ENCODE measurements around the gene AOC1.

AOC1 gene

GRCh38 chr7:150823043-150823442 lies 29.3 kb upstream of the AOC1 start:
- Mint-ChIP-seq H3K4me3 (no peak overlapping the region), H3K27ac (no peak overlapping the region), H3K9me3 (no peaks in the 10 kb centered on the region), H3K27me3 (ENCODE audit: low read depth) (no peaks in the 10 kb centered on the region), H3K4me1 (no peaks in the 10 kb centered on the region), H3K36me3 (ENCODE audit: low read depth) (no peaks in the 10 kb centered on the region)
- TF ChIP-seq CTCF (IDR thresholded peaks at IDR 0.05; ENCODE audit: unreplicated experiment in 3 of 3), result no peak

- Mint-ChIP-seq H3K4me1 (no peaks in the 10 kb centered on the region), H3K27ac (no peak overlapping the region), H3K9me3 (no peaks in the 10 kb centered on the region), H3K27me3 (ENCODE audit: low read depth) (no peaks in the 10 kb centered on the region), H3K36me3 (ENCODE audit: low read depth) (no peaks in the 10 kb centered on the region), H3K4me3 (no peak overlapping the region)
- no peak for TF ChIP-seq CTCF (IDR thresholded peaks at IDR 0.05; ENCODE audit: unreplicated experiment in 3 of 3)
Observed at GRCh38 chr7:150823484-150824126, 28.7 kb upstream of the AOC1 start.

- TF ChIP-seq CTCF (IDR thresholded peaks at IDR 0.05; ENCODE audit: unreplicated experiment in 3 of 3), result no peak
- Mint-ChIP-seq H3K4me3 (no peak overlapping the region), H3K27ac (no peak overlapping the region)
Observed at GRCh38 chr7:150824379-150825177, 27.7 kb upstream of the AOC1 start.

GRCh38 chr7:150826061-150826849 lies 26.1 kb upstream of the AOC1 start:
- H3K4me1 Mint-ChIP-seq, result no peaks in the 10 kb centered on the region
- H3K27me3 Mint-ChIP-seq (ENCODE audit: low read depth), result peaks cover 4% of the 10 kb centered on the region
- no peak overlapping the region for H3K27ac Mint-ChIP-seq
- TF ChIP-seq CTCF (IDR thresholded peaks at IDR 0.05; ENCODE audit: unreplicated experiment in 3 of 3), result no peak
- no peaks in the 10 kb centered on the region for H3K9me3 Mint-ChIP-seq
- H3K36me3 Mint-ChIP-seq (ENCODE audit: low read depth), result no peaks in the 10 kb centered on the region
- no peak overlapping the region for H3K4me3 Mint-ChIP-seq

More at GRCh38 chr7:150824379-150825177, 27.7 kb upstream of the AOC1 start:
- H3K4me1 Mint-ChIP-seq, result no peaks in the 10 kb centered on the region
- no peaks in the 10 kb centered on the region for H3K9me3 Mint-ChIP-seq
- peaks cover 2% of the 10 kb centered on the region for H3K27me3 Mint-ChIP-seq (ENCODE audit: low read depth)
- no peaks in the 10 kb centered on the region for H3K36me3 Mint-ChIP-seq (ENCODE audit: low read depth)

GRCh38 chr7:150828384-150828783 lies 23.9 kb upstream of the AOC1 start:
- peaks cover 4% of the 10 kb centered on the region for H3K27me3 Mint-ChIP-seq (ENCODE audit: low read depth)
- H3K27ac Mint-ChIP-seq, result no peak overlapping the region
- H3K4me3 Mint-ChIP-seq, result no peak overlapping the region
- H3K9me3 Mint-ChIP-seq, result no peaks in the 10 kb centered on the region
- no peaks in the 10 kb centered on the region for H3K36me3 Mint-ChIP-seq (ENCODE audit: low read depth)
- TF ChIP-seq CTCF (IDR thresholded peaks at IDR 0.05; ENCODE audit: unreplicated experiment in 3 of 3), result no peak
- H3K4me1 Mint-ChIP-seq, result no peaks in the 10 kb centered on the region
